Spleen (tissue), 11 donors: ENCODE data around the gene FRMD4A. TPM values are rescaled to one million over a fixed set of nuclear protein-coding genes. Genes with fewer than 3 reads are reported as not detected.
"Not testable (repeated sequence)": the region's sequence is repeated elsewhere in the genome, so short reads cannot be mapped to it uniquely, and the experiment has no call there.

ENCODE experiments used
- DNase-seq: peaks from one replicate; pipeline ENCODE4 v3.0.0-alpha.2; 2020
- H3K27ac ChIP-seq, 8 donors: fragments of 200-600 bp; sonication (generic) in 7 of 8; 1 replicate in 4 of 8; 2 replicates in 4 of 8; pipeline versions ENCODE4 v1.5.0 to v1.8.0; 2016 to 2021; ENCODE audit warnings: inconsistent platforms in 4 of 8, mild to moderate bottlenecking in 4 of 8, moderate library complexity in 1 of 8
- H3K27me3 ChIP-seq, 7 donors: fragments of 200-600 bp; sonication (generic) in 6 of 7; replicated peaks in 1 of 7; 1 replicate in 4 of 7; 2 replicates in 3 of 7; pipeline versions ENCODE4 v1.5.0 to v1.8.0; 2016 to 2021; ENCODE audit warnings: inconsistent platforms in 3 of 7, mild to moderate bottlenecking in 1 of 7
- H3K36me3 ChIP-seq, 6 donors: fragments of 200-600 bp; sonication (generic) in 5 of 6; 1 replicate in 4 of 6; 2 replicates in 2 of 6; pipeline versions ENCODE4 v1.5.0 to v1.8.0; 2016 to 2021; ENCODE audit warnings: inconsistent platforms in 2 of 6
- H3K4me1 ChIP-seq, 6 donors: fragments of 200-600 bp; sonication (generic) in 5 of 6; 1 replicate in 3 of 6; 2 replicates in 3 of 6; pipeline versions ENCODE4 v1.5.0 to v1.8.0; 2016 to 2021; ENCODE audit warnings: inconsistent platforms in 3 of 6
- H3K4me3 ChIP-seq, 8 donors: fragments of 200-600 bp; sonication (generic) in 7 of 8; 1 replicate in 4 of 8; 2 replicates in 4 of 8; pipeline versions ENCODE4 v1.5.0 to v1.8.0; 2016 to 2021; ENCODE audit warnings: inconsistent platforms in 4 of 8, mild to moderate bottlenecking in 4 of 8, moderate library complexity in 2 of 8
- H3K9me3 ChIP-seq, 8 donors: fragments of 200-600 bp; sonication (generic) in 7 of 8; 1 replicate in 4 of 8; 2 replicates in 4 of 8; pipeline versions ENCODE4 v1.5.0 to v1.8.0; 2016 to 2021; ENCODE audit warnings: inconsistent platforms in 4 of 8
- CTCF ChIP-seq, 11 experiments: fragments of 200-600 bp in 7 of 11; fragments of 450-650 bp in 4 of 11; sonication (generic) in 4 of 11; IDR thresholded peaks in 8 of 11; conservative IDR thresholded peaks in 3 of 11; 1 replicate in 7 of 11; 2 replicates in 4 of 11; pipeline versions ENCODE4 v1.4.0 to v1.8.0; 2016 to 2021; ENCODE audit warnings: antibody characterized with exemption in 11 of 11, inconsistent platforms in 4 of 11, mild to moderate bottlenecking in 1 of 11
- POLR2A ChIP-seq, 3 donors: fragments of 450-650 bp; IDR thresholded peaks; one replicate each; pipeline ENCODE4 v1.5.1; 2017; ENCODE audit warnings: antibody characterized with exemption in 3 of 3, mild to moderate bottlenecking in 1 of 3
- POLR2AphosphoS5 ChIP-seq, 3 donors: sonication (generic); formaldehyde crosslinking; IDR thresholded peaks; one replicate each; pipeline ENCODE4 v1.5.1; 2017; ENCODE audit warnings: antibody characterized with exemption in 3 of 3
- WGBS, 5 donors: extraction: QIAGEN DNeasy Blood & Tissue Kit in 3 of 5; methylation state at CpG; one replicate each; pipeline versions ENCODE4 v1.1.5 to v1.1.7; 2013 to 2018; 5-methylcytosine and 5-hydroxymethylcytosine counted together
- intact Hi-C: fragments of 100-400 bp; cut with DNase I; formaldehyde crosslinking; loops from one replicate; pipeline ENCODE4 v1.15.0; 2023; ENCODE audit warnings: low total_unique reads
- polyA plus RNA-seq, 3 donors: library from polyadenylated mRNA; stranded (reverse); fragments of 200-250 nt; gene quantifications; one replicate each; pipeline ENCODE4 v1.2.1, GENCODE V29; 2013
- total RNA-seq, 7 donors: library from RNA; depleted of rRNA in 3 of 7; stranded (reverse); fragments of >200 nt in 3 of 7; fragmentation: NEBNext Ultra II Directional in 4 of 7; extraction: Animal tissue kit (Norgen Biotek cat#: 25700) in 4 of 7; gene quantifications; one replicate each; pipeline versions ENCODE4 v1.1.0 to v1.2.1, GENCODE V29; 2016 to 2021
- donor health status: healthy with polysubstance abuse.
- donor health status: DM: no; HTN: no; CAD: no; lungs with moderate emphysema.
- donor health status: DM: no; HTN: no; CAD: no.
- donor health status: Bipolar disorder and iron deficiency.
- donor health status: healthy.
- donor health status: DM: no; HTN: no; CAD: no.
- donor health status: DM: yes; HTN: yes; CAD: no.

FRMD4A gene
- total and polyA plus RNA-seq, 10 donors = 9.2 to 141 (median 80.5) TPM

GRCh38 chr10:14141283-14141682, 189.4 kb downstream of the FRMD4A start:
- Histone ChIP-seq H3K27ac (no peak overlapping the region), H3K4me1 (no peaks in the 10 kb centered on the region), H3K36me3 (no peaks in the 10 kb centered on the region), H3K4me3 (no peak overlapping the region), H3K27me3 (peaks cover 0 to 42% (median 0%) of the 10 kb centered on the region in 7 donors), H3K9me3 (no peaks in the 10 kb centered on the region)
- 77 to 86% (median 86%) methylated on average over 5 of the region's 5 CpGs for WGBS, 5 donors
- TF ChIP-seq CTCF (IDR thresholded peaks at IDR 0.05 in 8 of 11, conservative IDR thresholded peaks at IDR 0.05 in 3 of 11) (no peak), POLR2AphosphoS5 (IDR thresholded peaks at IDR 0.05) (no peak), POLR2A (IDR thresholded peaks at IDR 0.05) (no peak)
- intact Hi-C loops = no loop called here
- no peak for DNase-seq

GRCh38 chr10:14137391-14137790, 193.3 kb downstream of the FRMD4A start:
- Histone ChIP-seq H3K4me3 (no peak overlapping the region), H3K9me3 (no peaks in the 10 kb centered on the region), H3K27me3 (peaks cover 0 to 9% (median 0%) of the 10 kb centered on the region in 7 donors), H3K27ac (no peak overlapping the region), H3K36me3 (no peaks in the 10 kb centered on the region), H3K4me1 (no peaks in the 10 kb centered on the region)
- 69 to 89% (median 85%) methylated on average over 3 of the region's 3 CpGs for WGBS, 5 donors
- no peak for DNase-seq
- intact Hi-C loops = no loop called here
- TF ChIP-seq CTCF (IDR thresholded peaks at IDR 0.05 in 8 of 11, conservative IDR thresholded peaks at IDR 0.05 in 3 of 11) (no peak), POLR2A (IDR thresholded peaks at IDR 0.05) (no peak), POLR2AphosphoS5 (IDR thresholded peaks at IDR 0.05) (no peak)

GRCh38 chr10:14135196-14135595, 195.5 kb downstream of the FRMD4A start:
- 26 to 35% (median 34%) methylated on average over 2 of the region's 2 CpGs for WGBS, 5 donors
- not testable (repeated sequence) for H3K36me3 ChIP-seq

GRCh38 chr10:14134275-14134674, 196.4 kb downstream of the FRMD4A start:
- intact Hi-C loops = no loop called here
- Histone ChIP-seq H3K9me3 (no peaks in the 10 kb centered on the region), H3K4me3 (no peak overlapping the region), H3K27me3 (peaks cover 0 to under 1% (median 0%) of the 10 kb centered on the region in 7 donors), H3K4me1 (no peaks in the 10 kb centered on the region), H3K27ac (no peak overlapping the region), H3K36me3 (no peaks in the 10 kb centered on the region)
- DNase-seq = no peak
- WGBS, 5 donors = 74 to 91% (median 81%) methylated on average over 1 of the region's 1 CpG
- TF ChIP-seq POLR2A (IDR thresholded peaks at IDR 0.05) (no peak), CTCF (IDR thresholded peaks at IDR 0.05 in 8 of 11, conservative IDR thresholded peaks at IDR 0.05 in 3 of 11) (no peak), POLR2AphosphoS5 (IDR thresholded peaks at IDR 0.05) (no peak)

More at GRCh38 chr10:14135196-14135595, 195.5 kb downstream of the FRMD4A start:
- H3K27ac ChIP-seq, H3K4me3 ChIP-seq, H3K9me3 ChIP-seq, DNase-seq, H3K4me1 ChIP-seq, H3K27me3 ChIP-seq, intact Hi-C loops: not testable (repeated sequence)
